Thyroid gland (tissue), 4 donors: Measurements from ENCODE around the gene TIMM17A.

Source experiments
- POLR2A ChIP-seq, 2 donors: fragments of 450-650 bp; IDR thresholded peaks; one replicate each; pipeline ENCODE4 v1.6.1; 2017; ENCODE audit warnings: antibody characterized with exemption in 2 of 2, mild to moderate bottlenecking in 2 of 2, moderate library complexity in 1 of 2
- TF ChIP-seq, protein P1 (sequence below), 6 experiments: fragments of 200-600 bp in 3 of 6; fragments of 450-650 bp in 3 of 6; sonication (generic) in 3 of 6; IDR thresholded peaks; one replicate each; pipeline ENCODE4 v1.5.1; 2016 to 2019; ENCODE audit warnings: antibody characterized with exemption in 6 of 6, mild to moderate bottlenecking in 2 of 6, inconsistent platforms in 1 of 6, moderate library complexity in 1 of 6

DNA sequence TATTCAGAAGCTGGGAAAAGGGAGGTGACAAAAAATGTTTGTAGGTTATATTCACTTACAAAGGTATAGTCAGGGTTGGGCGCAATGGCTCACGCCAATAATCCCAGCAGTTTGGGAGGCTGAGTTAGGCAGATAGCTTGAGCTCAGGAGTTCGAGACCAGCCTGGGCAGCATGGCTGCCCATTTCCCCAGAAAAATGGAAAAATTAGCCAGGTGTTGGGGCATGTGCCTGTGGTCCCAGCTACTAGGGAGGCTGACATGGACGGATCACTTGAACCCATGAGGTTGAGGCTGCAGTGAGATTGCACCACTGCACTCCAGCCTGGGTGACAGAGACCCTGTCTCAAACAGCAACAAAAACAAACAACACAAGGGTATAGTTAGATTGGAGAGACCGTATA, 3.0 kb downstream of the TIMM17A start:
- TF ChIP-seq, protein P1, sequence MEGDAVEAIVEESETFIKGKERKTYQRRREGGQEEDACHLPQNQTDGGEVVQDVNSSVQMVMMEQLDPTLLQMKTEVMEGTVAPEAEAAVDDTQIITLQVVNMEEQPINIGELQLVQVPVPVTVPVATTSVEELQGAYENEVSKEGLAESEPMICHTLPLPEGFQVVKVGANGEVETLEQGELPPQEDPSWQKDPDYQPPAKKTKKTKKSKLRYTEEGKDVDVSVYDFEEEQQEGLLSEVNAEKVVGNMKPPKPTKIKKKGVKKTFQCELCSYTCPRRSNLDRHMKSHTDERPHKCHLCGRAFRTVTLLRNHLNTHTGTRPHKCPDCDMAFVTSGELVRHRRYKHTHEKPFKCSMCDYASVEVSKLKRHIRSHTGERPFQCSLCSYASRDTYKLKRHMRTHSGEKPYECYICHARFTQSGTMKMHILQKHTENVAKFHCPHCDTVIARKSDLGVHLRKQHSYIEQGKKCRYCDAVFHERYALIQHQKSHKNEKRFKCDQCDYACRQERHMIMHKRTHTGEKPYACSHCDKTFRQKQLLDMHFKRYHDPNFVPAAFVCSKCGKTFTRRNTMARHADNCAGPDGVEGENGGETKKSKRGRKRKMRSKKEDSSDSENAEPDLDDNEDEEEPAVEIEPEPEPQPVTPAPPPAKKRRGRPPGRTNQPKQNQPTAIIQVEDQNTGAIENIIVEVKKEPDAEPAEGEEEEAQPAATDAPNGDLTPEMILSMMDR (IDR thresholded peaks at IDR 0.05): no peak
- TF ChIP-seq POLR2A (IDR thresholded peaks at IDR 0.05): no peak
